ENCODE measurements around the gene NR2F1-AS1. TPM values are rescaled to one million over a fixed set of nuclear protein-coding genes. Genes with fewer than 3 reads are reported as not detected.

Gene NR2F1-AS1
- polyA plus RNA-seq, 3 donors: not detected

DNA sequence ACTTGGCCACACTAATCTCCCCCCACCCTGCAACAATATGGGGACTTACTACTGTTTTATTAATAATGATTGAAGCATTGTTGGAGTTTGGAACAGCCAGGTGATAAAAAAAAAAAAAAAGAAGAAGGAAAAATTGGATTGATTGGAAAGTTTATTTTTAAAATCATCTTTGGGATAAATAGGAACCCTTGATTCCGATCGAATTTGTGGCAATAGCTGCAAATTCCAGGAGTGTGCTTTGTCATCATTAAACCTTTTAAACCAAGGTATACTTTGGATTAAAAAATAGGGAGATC lies 1.1 kb upstream of the NR2F1-AS1 start:
- Mint-ChIP-seq H3K27me3 (ENCODE audit: low read depth in 3 of 3) (peaks cover 21 to 57% (median 22%) of the 10 kb centered on the region in 3 donors), H3K27ac (no peak overlapping the region), H3K36me3 (peaks cover 2 to 9% of the 10 kb centered on the region in 2 donors), H3K4me1 (peaks cover 39% of the 10 kb centered on the region), H3K4me3 (no peak overlapping the region), H3K9me3 (peaks cover 0 to 27% (median 11%) of the 10 kb centered on the region in 7 donors)
- Histone ChIP-seq H3K4me1 (ENCODE audit: control insufficient read depth in 1 of 2, insufficient read depth in 2 of 2, low read length in 2 of 2) (peaks cover 37 to 53% of the 10 kb centered on the region in 2 donors), H2AFZ (ENCODE audit: insufficient read depth, low read depth, low read length, poor library complexity, severe bottlenecking) (no peak overlapping the region), H3K4me3 (replicated peaks in 1 of 3; ENCODE audit: low read depth in 2 of 3, low read length in 3 of 3) (no peak overlapping the region), H3K9ac (ENCODE audit: insufficient read depth, low read length, poor library complexity, severe bottlenecking) (no peak overlapping the region), H3K4me2 (replicated peaks; ENCODE audit: extremely low read depth, low read length, poor library complexity, severe bottlenecking) (no peak overlapping the region), H3K79me2 (ENCODE audit: insufficient read depth, low read length) (no peaks in the 10 kb centered on the region), H3K27me3 (ENCODE audit: control insufficient read depth in 2 of 2, insufficient read depth in 2 of 2, low read length in 2 of 2) (peaks cover 75 to 88% of the 10 kb centered on the region in 2 donors), H4K20me1 (ENCODE audit: insufficient read depth, low read length) (no peaks in the 10 kb centered on the region), H3K9me3 (replicated peaks in 1 of 2; ENCODE audit: control insufficient read depth in 1 of 2, insufficient read depth in 1 of 2, low read length in 2 of 2) (peaks cover 0 to 61% of the 10 kb centered on the region in 2 donors), H3K27ac (ENCODE audit: low read depth in 1 of 2, low read length in 2 of 2) (no peak overlapping the region), H3K36me3 (replicated peaks in 1 of 2; ENCODE audit: control insufficient read depth in 1 of 2, insufficient read depth in 2 of 2, low read length in 2 of 2) (no peaks in the 10 kb centered on the region)
- TF ChIP-seq, protein P1, sequence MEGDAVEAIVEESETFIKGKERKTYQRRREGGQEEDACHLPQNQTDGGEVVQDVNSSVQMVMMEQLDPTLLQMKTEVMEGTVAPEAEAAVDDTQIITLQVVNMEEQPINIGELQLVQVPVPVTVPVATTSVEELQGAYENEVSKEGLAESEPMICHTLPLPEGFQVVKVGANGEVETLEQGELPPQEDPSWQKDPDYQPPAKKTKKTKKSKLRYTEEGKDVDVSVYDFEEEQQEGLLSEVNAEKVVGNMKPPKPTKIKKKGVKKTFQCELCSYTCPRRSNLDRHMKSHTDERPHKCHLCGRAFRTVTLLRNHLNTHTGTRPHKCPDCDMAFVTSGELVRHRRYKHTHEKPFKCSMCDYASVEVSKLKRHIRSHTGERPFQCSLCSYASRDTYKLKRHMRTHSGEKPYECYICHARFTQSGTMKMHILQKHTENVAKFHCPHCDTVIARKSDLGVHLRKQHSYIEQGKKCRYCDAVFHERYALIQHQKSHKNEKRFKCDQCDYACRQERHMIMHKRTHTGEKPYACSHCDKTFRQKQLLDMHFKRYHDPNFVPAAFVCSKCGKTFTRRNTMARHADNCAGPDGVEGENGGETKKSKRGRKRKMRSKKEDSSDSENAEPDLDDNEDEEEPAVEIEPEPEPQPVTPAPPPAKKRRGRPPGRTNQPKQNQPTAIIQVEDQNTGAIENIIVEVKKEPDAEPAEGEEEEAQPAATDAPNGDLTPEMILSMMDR (IDR thresholded peaks at IDR 0.05): no peak
- intact Hi-C loops (cut with micrococcal nuclease): loop anchor here (5.0 to 10.0 kb wide), 2 partner anchors 215 to 333 kb away; no protein-coding TSS in a partner anchor
- WGBS (ENCODE audit: insufficient coverage): no CpG with 5 or more reads among the region's 2 CpGs
- no peak for DNase-seq

GRCh38 chr5:93580063-93580926 lies 724 bp downstream of the NR2F1-AS1 start:
- Mint-ChIP-seq H3K4me1 (peaks cover 30% of the 10 kb centered on the region), H3K27ac (no peak overlapping the region), H3K9me3 (peaks cover 0 to 23% (median 9%) of the 10 kb centered on the region in 7 donors), H3K27me3 (ENCODE audit: low read depth in 3 of 3) (peaks cover 17 to 57% (median 18%) of the 10 kb centered on the region in 3 donors), H3K36me3 (peaks cover 2 to 9% of the 10 kb centered on the region in 2 donors), H3K4me3 (peak overlapping the region in 1 of 2 donors; percentile 66)
- Histone ChIP-seq H3K27ac (ENCODE audit: low read depth in 1 of 2, low read length in 2 of 2) (no peak overlapping the region), H3K4me1 (ENCODE audit: control insufficient read depth in 1 of 2, insufficient read depth in 2 of 2, low read length in 2 of 2) (peaks cover 33 to 51% of the 10 kb centered on the region in 2 donors), H3K9ac (ENCODE audit: insufficient read depth, low read length, poor library complexity, severe bottlenecking) (no peak overlapping the region), H2AFZ (ENCODE audit: insufficient read depth, low read depth, low read length, poor library complexity, severe bottlenecking) (peak overlapping the region; percentile 50), H3K4me2 (replicated peaks; ENCODE audit: extremely low read depth, low read length, poor library complexity, severe bottlenecking) (peak overlapping the region; percentile 76), H3K36me3 (replicated peaks in 1 of 2; ENCODE audit: control insufficient read depth in 1 of 2, insufficient read depth in 2 of 2, low read length in 2 of 2) (no peaks in the 10 kb centered on the region), H4K20me1 (ENCODE audit: insufficient read depth, low read length) (no peaks in the 10 kb centered on the region), H3K27me3 (ENCODE audit: control insufficient read depth in 2 of 2, insufficient read depth in 2 of 2, low read length in 2 of 2) (peaks cover 75 to 88% of the 10 kb centered on the region in 2 donors), H3K9me3 (replicated peaks in 1 of 2; ENCODE audit: control insufficient read depth in 1 of 2, insufficient read depth in 1 of 2, low read length in 2 of 2) (peaks cover 0 to 51% of the 10 kb centered on the region in 2 donors), H3K4me3 (replicated peaks in 1 of 3; ENCODE audit: low read depth in 2 of 3, low read length in 3 of 3) (peak overlapping the region in 1 of 3 experiments; percentile 71), H3K79me2 (ENCODE audit: insufficient read depth, low read length) (no peaks in the 10 kb centered on the region)
- 4% methylated on average over 63 of the region's 73 CpGs for WGBS (ENCODE audit: insufficient coverage)
- intact Hi-C loops (cut with micrococcal nuclease): loop anchor here (5.0 to 10.0 kb wide), 2 partner anchors 217 to 335 kb away; no protein-coding TSS in a partner anchor
- TF ChIP-seq, protein P1 (IDR thresholded peaks at IDR 0.05): no peak
- no peak for DNase-seq
